Activated CD4-positive, alpha-beta T cell treated with anti-CD3 and anti-CD28 coated beads, Interleukin-2, amount 50 U/mL, for 16 hours (primary cell): ENCODE data around the gene CCL28.
"Not testable (repeated sequence)": the region's sequence is repeated elsewhere in the genome, so short reads cannot be mapped to it uniquely, and the experiment has no call there.

ENCODE experiments used
- DNase-seq: peaks from one replicate; pipeline ENCODE4 v3.0.0-alpha.2; 2020

The CCL28 gene, protein sequence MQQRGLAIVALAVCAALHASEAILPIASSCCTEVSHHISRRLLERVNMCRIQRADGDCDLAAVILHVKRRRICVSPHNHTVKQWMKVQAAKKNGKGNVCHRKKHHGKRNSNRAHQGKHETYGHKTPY

DNA sequence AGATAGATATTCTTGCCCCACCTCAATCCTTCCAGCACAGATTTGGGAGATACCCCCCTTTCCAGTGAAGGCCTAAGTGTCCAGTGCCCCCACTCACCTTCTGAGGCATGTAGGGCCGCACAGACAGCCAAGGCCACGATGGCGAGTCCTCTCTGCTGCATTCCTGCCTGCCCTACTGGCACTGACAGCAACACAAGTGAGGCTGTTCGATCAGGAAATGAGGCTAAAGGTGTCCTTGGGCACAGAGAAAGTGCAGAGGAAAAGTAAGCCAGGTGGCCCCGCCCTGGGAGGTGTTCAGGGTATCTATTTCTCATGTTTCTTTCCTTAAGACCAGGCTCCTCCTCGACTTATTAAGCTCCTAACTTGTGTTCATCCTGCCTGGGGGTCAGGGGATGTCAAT lies at the start of gene CCL28:
Gene CCL28 (minus strand): TSS at position 236 of the 400 bp plus-strand sequence. CDS start 75 bp downstream, at position 161.
- DNase-seq: no peak

DNA sequence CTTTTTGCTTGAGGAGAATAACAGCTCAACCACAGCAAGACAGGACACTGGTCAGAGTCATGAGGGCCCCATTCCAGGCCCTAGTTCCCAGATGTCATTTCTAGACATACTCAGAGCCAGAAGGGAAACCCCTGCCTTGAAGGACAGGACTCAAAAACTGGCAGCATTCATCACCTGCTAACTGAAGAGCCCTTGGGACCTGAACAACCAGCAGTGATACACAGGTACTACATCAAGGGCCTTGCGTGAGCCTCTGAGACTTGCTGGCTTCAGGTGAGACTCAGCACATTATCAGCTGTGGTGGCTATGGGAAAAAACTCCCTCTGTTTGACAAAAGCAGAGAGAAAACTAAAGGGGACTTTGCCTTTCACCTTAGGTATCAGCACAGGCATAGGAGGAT lies 48.9 kb upstream of the CCL28 start:
- no peak for DNase-seq

GRCh38 chr5:43456556-43456955 lies 44.4 kb upstream of the CCL28 start:
- DNase-seq: no peak

DNA sequence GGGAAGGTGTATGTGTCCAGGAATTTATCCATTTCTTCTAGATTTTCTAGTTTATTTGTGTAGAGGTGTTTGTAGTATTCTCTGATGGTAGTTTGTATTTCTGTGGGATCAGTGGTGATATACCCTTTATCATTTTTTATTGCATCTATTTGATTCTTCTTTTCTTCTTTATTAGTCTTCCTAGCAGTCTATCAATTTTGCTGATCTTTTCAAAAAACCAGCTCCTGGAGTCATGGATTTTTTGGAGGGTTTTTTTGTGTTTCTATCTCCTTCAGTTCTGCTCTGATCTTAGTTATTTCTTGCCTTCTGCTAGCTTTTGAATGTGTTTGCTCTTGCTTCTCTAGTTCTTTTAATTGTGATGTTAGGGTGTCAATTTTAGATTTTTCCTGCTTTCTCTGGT lies 29.4 kb upstream of the CCL28 start:
- DNase-seq: not testable (repeated sequence)

GRCh38 chr5:43437062-43437660 lies 25.0 kb upstream of the CCL28 start:
- DNase-seq: no peak

- no peak for DNase-seq
Measured at GRCh38 chr5:43433382-43433781, 21.2 kb upstream of the CCL28 start.

DNA sequence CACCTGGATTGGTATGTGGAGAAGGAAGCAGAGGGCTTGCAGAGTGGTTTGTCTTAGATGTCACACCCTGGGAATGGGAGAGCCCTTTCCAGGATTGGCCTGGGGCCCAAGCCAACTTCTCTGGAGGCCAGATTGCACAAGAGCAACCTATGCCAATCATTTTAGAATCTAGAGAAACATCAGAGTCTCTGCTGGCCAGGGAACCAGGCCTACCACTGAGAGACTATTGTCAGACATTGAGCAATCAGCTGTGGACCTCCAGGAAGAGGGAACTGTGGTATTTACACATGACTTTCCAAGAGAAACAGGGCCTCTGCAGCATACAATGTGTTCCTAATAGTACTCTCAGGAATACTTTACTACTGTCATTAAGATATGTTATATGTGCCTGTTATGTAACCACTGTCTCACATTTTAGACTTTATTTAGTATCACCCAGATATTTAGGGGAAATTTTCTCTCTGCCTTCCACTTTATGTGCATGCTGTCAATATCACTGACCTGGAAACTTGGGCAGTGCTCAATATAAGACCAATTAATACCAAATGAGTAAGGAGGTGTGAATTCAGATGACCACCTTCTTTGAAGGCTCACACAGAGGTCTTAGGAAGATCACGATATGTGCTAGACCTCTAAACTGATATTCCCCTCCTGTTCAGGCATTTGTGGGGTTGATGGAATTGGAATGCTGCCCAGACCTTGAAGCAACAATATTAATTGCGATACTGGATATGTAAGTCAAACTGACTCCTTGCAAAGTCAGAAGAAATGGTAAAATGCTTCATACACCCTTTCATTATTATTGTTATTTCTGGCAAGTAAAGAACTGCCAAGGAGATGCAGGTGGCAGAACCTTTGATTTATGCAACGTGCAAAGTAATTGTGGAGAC lies 20.5 kb upstream of the CCL28 start:
- DNase-seq: no peak

GRCh38 chr5:43429706-43430105 lies 17.5 kb upstream of the CCL28 start:
- DNase-seq: no peak

DNA sequence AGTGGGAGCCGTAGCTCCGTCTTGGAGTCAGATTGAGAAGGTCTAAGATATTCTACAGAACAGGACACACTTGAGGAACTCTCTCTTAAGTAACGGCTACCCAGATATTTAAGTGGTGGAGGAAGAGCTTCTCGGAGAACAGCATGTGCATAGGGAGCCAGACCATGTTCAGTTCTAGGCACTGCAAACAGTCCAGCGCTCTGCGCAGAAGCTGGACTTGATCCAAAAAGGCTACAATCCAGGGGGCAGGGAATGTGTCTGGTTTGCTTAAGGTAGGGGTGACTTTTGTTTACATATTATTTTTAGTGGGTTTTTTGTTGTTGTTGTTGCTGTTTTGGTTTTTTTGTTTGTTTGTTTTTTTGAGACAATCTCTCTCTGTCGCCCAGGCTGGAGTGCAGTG lies 16.8 kb upstream of the CCL28 start:
- no peak for DNase-seq

- no peak for DNase-seq
Measured at GRCh38 chr5:43427306-43427705, 15.1 kb upstream of the CCL28 start.

DNA sequence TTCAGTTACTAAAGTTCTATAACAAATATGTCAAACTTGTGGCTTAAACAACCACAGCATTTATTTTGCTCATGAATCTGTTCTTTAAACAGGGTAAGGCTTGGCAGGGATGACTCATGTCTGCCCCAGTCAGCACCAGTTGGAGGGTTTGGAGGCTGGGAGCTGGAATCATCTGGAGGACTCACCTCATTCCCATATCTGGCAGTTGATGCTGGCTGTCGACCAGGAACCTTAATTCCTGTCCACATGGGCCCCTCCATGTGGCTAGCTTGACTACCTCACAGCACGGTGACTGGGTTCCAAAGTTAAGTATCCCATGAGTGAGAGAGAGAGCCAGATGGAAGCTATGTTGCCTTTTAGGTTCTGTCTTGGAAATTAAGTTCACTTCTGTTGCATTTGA lies 13.8 kb upstream of the CCL28 start:
- DNase-seq: no peak

GRCh38 chr5:43423086-43423485 lies 10.9 kb upstream of the CCL28 start:
- not testable (repeated sequence) for DNase-seq

- no peak for DNase-seq
Measured at GRCh38 chr5:43422143-43422542, 10.0 kb upstream of the CCL28 start.

GRCh38 chr5:43421450-43422133 lies 9.4 kb upstream of the CCL28 start:
- DNase-seq: no peak

- no peak for DNase-seq
Measured at GRCh38 chr5:43420241-43420640, 8.1 kb upstream of the CCL28 start.

- DNase-seq: no peak
Measured at GRCh38 chr5:43418561-43418960, 6.4 kb upstream of the CCL28 start.

DNA sequence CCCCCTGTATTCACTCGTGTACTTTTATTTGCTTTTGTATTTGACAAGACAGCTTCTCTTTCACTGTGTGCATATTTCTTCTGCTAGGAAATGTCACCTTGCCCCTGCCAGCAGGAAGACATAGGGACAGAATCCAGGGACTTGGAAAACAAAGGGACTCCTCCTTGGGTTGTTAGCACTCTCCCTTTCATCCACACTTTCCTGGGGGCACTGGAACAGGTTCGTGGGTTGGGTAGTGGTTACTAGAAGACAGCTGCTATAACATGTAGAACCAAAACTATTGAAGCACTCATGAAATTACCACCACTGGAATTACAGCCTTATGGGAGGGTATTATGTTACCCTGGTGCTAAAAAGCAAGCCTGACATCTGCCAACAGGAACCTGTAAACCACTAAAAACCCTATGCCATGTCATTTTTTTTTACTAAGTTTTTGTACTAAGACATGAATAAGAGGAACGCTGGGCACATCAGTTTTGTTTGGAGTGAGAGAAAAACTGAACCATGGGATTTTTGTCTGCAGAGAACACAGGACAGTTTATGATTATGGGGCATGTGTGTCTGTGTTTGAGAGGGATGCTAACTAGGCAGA lies 4.7 kb upstream of the CCL28 start:
- DNase-seq: no peak

- DNase-seq: no peak
Measured at GRCh38 chr5:43415935-43416802, 4.0 kb upstream of the CCL28 start.

GRCh38 chr5:43413966-43414365 lies 1.8 kb upstream of the CCL28 start:
- DNase-seq: no peak

DNA sequence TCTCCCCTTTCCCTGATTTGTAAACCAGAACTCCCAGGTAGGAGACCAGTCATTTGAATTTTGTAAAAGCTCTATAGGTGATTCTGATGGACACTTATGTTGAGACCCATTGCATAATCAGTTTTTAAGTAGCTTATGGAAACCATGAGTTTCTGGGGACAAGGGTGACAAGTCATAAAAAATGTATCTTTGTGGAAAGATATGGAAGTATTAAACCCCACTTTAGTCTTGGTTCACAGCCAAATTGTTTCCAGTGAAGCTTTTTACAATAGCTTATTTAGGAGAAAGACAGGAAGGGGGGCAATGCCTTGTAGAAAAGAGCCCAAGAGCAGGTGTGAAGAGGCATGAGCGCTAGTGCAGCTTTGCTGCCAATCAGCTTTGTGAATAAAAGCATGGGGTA lies 453 bp upstream of the CCL28 start:
- no peak for DNase-seq

DNA sequence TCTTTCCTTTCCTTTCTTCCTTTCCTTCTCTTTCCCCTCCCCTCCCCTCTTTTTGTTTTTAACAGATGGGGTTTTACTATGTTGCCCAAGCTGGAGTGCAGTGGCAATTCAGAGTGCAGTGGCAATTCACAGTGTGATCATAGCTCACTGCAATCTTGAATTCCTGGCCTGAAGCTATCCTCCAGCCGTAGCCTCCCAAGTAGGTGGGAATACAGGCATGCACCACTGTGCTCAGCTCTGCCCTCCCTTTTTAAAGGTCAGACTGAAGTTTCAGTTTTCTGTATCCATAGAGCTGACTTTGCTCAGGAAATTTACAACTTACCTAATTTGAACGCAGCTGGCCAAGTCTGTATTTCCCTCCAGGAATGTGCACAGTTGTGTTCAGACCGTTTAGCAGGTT lies 696 bp downstream of the CCL28 start:
- DNase-seq: no peak

DNA sequence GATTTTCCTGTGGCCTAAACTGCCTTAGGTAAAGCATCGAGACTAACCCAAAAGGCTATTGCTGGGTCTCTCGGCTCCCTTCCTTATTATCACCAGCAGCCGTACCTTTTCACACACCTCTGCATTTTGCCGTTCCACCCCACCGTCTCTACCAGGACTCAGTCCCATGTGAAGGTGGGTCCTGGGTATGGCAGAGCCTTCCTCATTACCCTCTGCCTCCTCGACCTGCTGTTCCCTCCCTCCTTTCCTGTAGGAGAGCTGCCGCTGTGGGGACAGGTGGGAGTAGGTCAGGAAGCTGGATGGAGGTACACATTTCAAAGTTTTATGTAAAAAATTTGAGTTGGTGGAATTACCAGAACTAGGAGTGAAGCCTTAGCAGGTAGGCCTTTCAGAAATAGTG lies 1.8 kb downstream of the CCL28 start:
- no peak for DNase-seq
